Measurements from ENCODE around the gene SOD1. TPM values are rescaled to one million over a fixed set of nuclear protein-coding genes. Genes with fewer than 3 reads are reported as not detected.

SOD1 gene
- total RNA-seq, 1 donor from 2014 or later = 145 TPM

DNA sequence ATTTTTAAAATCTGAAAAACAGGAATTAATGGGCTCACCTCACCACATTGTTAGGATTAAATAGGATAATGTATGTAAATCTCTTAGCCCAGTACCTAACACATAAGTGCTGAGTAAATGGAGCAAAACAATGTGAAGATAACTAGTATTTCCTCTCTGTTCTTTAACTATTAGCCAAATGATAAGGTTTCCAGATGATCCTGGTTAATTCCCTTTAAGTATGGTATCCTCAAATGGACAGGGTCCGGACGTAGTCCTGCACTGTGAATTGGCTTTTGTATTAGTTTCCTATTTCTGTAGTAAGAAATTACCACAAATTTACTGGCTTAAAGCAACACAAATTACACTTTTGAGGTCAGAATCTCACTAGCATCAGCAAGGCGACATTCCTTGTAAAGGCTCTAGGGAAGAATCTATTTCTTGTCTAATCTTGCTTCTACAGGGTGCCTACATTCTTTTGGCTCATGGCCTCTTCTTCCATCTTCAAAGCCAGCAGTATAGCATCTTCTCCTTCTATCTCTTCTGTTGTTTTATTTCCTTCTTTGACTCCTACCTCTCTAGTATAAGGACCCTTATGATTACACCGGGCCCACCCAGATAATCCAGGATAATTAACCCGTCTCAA is 55.4 kb downstream of the SOD1 start:
- no peaks in the 10 kb centered on the region for H3K9me3 Mint-ChIP-seq (ENCODE audit: unreplicated experiment)
- H3K4me1 Mint-ChIP-seq (ENCODE audit: unreplicated experiment) = peaks cover 12% of the 10 kb centered on the region
- H3K4me3 Mint-ChIP-seq (ENCODE audit: unreplicated experiment) = no peak overlapping the region

DNA sequence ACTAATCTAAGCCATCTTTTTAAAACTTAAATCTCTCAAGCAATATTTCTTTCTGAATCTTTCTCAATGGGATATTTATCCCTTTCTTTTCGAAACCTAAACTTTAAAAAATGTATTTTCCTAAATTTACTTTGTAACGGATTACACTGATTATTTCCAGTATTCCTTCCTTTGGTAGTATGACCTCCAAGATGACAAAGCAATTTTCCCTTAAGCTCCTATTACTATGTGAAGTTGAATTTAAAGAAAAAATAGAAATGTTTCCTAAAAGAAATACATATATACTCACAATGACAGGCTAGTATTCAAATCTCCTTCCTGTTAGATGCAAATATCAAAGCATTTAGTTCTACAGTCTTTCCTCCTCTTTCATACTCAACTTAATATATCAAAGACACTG is 56.6 kb downstream of the SOD1 start:
- H3K4me1 Mint-ChIP-seq (ENCODE audit: unreplicated experiment) = peaks cover 12% of the 10 kb centered on the region
- H3K9me3 Mint-ChIP-seq (ENCODE audit: unreplicated experiment) = no peaks in the 10 kb centered on the region
- no peaks in the 10 kb centered on the region for H3K36me3 Mint-ChIP-seq (ENCODE audit: low read depth, unreplicated experiment)
- no peak overlapping the region for H3K27ac Mint-ChIP-seq (ENCODE audit: unreplicated experiment)
- H3K27me3 Mint-ChIP-seq (ENCODE audit: unreplicated experiment) = no peaks in the 10 kb centered on the region
- DNase-seq (ENCODE audit: low spot score) = no peak
- no peak overlapping the region for H3K4me3 Mint-ChIP-seq (ENCODE audit: unreplicated experiment)
- TF ChIP-seq, protein P1, sequence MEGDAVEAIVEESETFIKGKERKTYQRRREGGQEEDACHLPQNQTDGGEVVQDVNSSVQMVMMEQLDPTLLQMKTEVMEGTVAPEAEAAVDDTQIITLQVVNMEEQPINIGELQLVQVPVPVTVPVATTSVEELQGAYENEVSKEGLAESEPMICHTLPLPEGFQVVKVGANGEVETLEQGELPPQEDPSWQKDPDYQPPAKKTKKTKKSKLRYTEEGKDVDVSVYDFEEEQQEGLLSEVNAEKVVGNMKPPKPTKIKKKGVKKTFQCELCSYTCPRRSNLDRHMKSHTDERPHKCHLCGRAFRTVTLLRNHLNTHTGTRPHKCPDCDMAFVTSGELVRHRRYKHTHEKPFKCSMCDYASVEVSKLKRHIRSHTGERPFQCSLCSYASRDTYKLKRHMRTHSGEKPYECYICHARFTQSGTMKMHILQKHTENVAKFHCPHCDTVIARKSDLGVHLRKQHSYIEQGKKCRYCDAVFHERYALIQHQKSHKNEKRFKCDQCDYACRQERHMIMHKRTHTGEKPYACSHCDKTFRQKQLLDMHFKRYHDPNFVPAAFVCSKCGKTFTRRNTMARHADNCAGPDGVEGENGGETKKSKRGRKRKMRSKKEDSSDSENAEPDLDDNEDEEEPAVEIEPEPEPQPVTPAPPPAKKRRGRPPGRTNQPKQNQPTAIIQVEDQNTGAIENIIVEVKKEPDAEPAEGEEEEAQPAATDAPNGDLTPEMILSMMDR (IDR thresholded peaks at IDR 0.05; ENCODE audit: unreplicated experiment) = no peak

More for the DNA sequence above, 55.4 kb downstream of the SOD1 start:
- no peaks in the 10 kb centered on the region for H3K36me3 Mint-ChIP-seq (ENCODE audit: low read depth, unreplicated experiment)
- H3K27ac Mint-ChIP-seq (ENCODE audit: unreplicated experiment) = no peak overlapping the region
- DNase-seq (ENCODE audit: low spot score) = no peak
- no peaks in the 10 kb centered on the region for H3K27me3 Mint-ChIP-seq (ENCODE audit: unreplicated experiment)
- TF ChIP-seq, protein P1 (IDR thresholded peaks at IDR 0.05; ENCODE audit: unreplicated experiment) = no peak

Other genes with a start within 250 kb of the SOD1 start
- 49.7 TPM for gene SCAF4, start 72.4 kb downstream of the SOD1 start, total RNA-seq (ENCODE audit: unreplicated experiment)
- gene HUNK, start 213.3 kb downstream of the SOD1 start, total RNA-seq (ENCODE audit: unreplicated experiment) = 19.3 TPM